Measurements from ENCODE around the gene PLIN4. TPM values are rescaled to one million over a fixed set of nuclear protein-coding genes. Genes with fewer than 3 reads are reported as not detected.
"Not testable (repeated sequence)": the region's sequence is repeated elsewhere in the genome, so short reads cannot be mapped to it uniquely, and the experiment has no call there.

PLIN4 gene
- total RNA-seq, 1 donor: under 0.01 TPM

DNA sequence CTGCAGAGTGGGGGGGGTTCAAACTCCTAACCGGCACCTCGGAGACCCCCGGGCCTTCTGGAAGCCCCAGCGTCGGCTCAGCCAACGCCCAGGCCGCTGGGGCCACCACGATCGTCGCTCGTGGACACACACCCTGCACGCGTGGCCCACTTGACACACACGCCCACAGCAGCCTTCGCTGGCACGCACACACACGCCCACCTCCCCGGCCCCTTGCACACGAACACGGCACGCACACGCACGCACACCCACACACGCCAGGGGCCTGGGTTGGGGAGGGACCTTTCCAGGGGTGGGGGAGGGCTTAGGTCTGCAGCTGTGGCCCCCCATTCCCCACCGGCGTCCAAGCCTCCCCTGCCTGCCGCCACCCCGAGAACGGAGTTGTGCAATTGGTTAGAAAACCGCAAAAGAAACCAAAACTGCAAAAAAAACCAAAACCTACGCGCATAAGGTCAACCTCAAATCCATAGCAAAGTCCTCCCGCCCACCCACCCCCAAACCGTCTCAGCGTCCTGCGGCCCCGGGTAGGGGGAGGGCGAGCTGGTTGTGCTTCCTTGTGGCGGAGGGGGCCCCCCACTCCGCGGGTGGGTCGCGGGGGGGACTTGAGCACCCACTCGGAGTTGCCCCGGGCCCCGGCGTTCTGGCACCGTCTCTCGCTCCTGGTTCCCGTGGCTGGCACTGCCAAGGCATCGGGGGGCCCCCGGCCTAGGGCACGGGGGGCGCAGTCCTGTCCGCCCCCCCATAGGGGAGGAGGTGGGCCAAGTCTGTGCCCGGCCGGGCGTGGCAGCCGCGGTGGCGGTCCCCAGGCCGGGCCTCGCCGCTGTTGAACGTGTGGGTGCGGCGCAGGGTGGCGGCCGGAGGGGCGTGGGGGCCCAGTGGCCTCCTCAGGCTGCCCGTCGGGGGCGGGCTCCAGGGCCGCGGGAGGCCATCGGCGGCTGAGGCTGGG lies 24.9 kb upstream of the PLIN4 start:
- peaks cover 3% of the 10 kb centered on the region for H3K9me3 ChIP-seq (ENCODE audit: low read depth, low read length)
- TF ChIP-seq, protein P1, sequence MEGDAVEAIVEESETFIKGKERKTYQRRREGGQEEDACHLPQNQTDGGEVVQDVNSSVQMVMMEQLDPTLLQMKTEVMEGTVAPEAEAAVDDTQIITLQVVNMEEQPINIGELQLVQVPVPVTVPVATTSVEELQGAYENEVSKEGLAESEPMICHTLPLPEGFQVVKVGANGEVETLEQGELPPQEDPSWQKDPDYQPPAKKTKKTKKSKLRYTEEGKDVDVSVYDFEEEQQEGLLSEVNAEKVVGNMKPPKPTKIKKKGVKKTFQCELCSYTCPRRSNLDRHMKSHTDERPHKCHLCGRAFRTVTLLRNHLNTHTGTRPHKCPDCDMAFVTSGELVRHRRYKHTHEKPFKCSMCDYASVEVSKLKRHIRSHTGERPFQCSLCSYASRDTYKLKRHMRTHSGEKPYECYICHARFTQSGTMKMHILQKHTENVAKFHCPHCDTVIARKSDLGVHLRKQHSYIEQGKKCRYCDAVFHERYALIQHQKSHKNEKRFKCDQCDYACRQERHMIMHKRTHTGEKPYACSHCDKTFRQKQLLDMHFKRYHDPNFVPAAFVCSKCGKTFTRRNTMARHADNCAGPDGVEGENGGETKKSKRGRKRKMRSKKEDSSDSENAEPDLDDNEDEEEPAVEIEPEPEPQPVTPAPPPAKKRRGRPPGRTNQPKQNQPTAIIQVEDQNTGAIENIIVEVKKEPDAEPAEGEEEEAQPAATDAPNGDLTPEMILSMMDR (IDR thresholded peaks at IDR 0.05; ENCODE audit: extremely low read depth, low read depth, low read length): no peak

DNA sequence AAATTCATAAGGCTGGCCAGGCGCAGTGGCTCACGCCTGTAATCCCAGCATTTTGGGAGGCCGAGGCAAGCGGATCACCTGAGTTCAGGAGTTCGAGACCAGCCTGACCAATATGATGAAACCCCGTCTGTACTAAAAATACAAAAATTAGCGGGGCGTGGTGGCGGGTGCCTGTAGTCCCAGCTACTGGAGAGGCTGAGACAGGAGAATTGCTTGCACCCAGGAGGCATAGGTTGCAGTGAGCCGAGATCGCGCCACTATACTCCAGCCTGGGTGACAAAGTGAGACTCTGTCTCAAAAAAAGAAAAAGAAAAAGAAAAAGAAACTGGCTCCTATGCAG lies 23.5 kb upstream of the PLIN4 start:
- not testable (repeated sequence) for DNase-seq (ENCODE audit: insufficient read length, low spot score, missing footprints); H2AFZ ChIP-seq (ENCODE audit: low read length); H3K36me3 ChIP-seq (ENCODE audit: insufficient read depth, low read length); H4K20me1 ChIP-seq (ENCODE audit: insufficient read depth, low read length); H3K27ac ChIP-seq (ENCODE audit: low read depth, low read length); H3K4me3 ChIP-seq (ENCODE audit: insufficient read depth, low read length); H3K4me2 ChIP-seq (ENCODE audit: insufficient read depth, low read length); H3K9me3 ChIP-seq (ENCODE audit: low read depth, low read length); H3K79me2 ChIP-seq (ENCODE audit: insufficient read depth, low read length); H3K4me1 ChIP-seq (ENCODE audit: insufficient read depth, low read length)
- peaks cover 10% of the 10 kb centered on the region for H3K27me3 ChIP-seq (ENCODE audit: insufficient read depth, low read length)

More for the DNA sequence above, 24.9 kb upstream of the PLIN4 start:
- no peak for DNase-seq (ENCODE audit: insufficient read length, low spot score, missing footprints)
- Histone ChIP-seq H3K27me3 (ENCODE audit: insufficient read depth, low read length) (peaks cover 4% of the 10 kb centered on the region), H3K36me3 (ENCODE audit: insufficient read depth, low read length) (no peaks in the 10 kb centered on the region), H3K4me2 (ENCODE audit: insufficient read depth, low read length) (no peak overlapping the region), H4K20me1 (ENCODE audit: insufficient read depth, low read length) (no peaks in the 10 kb centered on the region), H3K27ac (ENCODE audit: low read depth, low read length) (no peak overlapping the region), H3K4me1 (ENCODE audit: insufficient read depth, low read length) (no peaks in the 10 kb centered on the region), H2AFZ (ENCODE audit: low read length) (no peak overlapping the region), H3K79me2 (ENCODE audit: insufficient read depth, low read length) (no peaks in the 10 kb centered on the region), H3K4me3 (ENCODE audit: insufficient read depth, low read length) (no peak overlapping the region)

DNA sequence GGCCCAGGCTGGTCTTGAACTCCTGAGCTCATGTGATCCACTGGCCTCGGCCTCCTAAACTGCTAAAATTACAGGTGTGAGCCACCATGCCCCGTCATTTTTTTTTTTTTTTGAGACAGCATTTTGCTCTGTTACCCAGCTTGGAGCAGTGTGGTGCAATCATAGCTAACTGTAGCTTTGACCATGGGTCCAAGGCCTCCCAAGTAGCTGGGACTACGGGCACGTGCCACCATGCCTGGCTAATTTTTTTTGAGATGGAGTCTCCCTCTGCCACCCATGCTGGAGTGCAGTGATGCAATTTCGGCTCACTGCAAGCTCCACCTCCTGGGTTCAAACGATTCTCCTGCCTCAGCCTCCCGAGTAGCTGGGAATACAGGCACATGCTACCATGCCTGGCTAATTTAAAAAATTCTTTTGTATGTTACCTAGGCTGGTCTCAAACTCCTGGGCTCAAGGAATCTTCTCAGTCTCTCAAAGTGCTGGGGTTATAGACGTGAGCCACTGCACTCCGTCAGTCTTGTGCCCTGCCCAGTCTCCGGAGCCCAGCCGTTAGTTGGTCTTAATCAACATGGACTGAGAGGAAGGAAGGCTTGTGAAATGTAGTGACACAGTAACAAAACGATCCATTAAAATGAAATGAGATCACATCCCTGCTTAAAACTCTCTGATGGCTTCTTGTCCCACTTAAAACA lies 23.0 kb upstream of the PLIN4 start:
- Histone ChIP-seq H3K4me2 (ENCODE audit: insufficient read depth, low read length) (no peak overlapping the region), H3K36me3 (ENCODE audit: insufficient read depth, low read length) (no peaks in the 10 kb centered on the region), H3K27me3 (ENCODE audit: insufficient read depth, low read length) (peaks cover 10% of the 10 kb centered on the region), H4K20me1 (ENCODE audit: insufficient read depth, low read length) (no peaks in the 10 kb centered on the region), H3K4me3 (ENCODE audit: insufficient read depth, low read length) (no peak overlapping the region), H3K79me2 (ENCODE audit: insufficient read depth, low read length) (no peaks in the 10 kb centered on the region), H3K9me3 (ENCODE audit: low read depth, low read length) (peaks cover 3% of the 10 kb centered on the region), H3K4me1 (ENCODE audit: insufficient read depth, low read length) (no peaks in the 10 kb centered on the region), H3K27ac (ENCODE audit: low read depth, low read length) (no peak overlapping the region), H2AFZ (ENCODE audit: low read length) (no peak overlapping the region)
- DNase-seq (ENCODE audit: insufficient read length, low spot score, missing footprints): no peak
- TF ChIP-seq, protein P1 (IDR thresholded peaks at IDR 0.05; ENCODE audit: extremely low read depth, low read depth, low read length): no peak

DNA sequence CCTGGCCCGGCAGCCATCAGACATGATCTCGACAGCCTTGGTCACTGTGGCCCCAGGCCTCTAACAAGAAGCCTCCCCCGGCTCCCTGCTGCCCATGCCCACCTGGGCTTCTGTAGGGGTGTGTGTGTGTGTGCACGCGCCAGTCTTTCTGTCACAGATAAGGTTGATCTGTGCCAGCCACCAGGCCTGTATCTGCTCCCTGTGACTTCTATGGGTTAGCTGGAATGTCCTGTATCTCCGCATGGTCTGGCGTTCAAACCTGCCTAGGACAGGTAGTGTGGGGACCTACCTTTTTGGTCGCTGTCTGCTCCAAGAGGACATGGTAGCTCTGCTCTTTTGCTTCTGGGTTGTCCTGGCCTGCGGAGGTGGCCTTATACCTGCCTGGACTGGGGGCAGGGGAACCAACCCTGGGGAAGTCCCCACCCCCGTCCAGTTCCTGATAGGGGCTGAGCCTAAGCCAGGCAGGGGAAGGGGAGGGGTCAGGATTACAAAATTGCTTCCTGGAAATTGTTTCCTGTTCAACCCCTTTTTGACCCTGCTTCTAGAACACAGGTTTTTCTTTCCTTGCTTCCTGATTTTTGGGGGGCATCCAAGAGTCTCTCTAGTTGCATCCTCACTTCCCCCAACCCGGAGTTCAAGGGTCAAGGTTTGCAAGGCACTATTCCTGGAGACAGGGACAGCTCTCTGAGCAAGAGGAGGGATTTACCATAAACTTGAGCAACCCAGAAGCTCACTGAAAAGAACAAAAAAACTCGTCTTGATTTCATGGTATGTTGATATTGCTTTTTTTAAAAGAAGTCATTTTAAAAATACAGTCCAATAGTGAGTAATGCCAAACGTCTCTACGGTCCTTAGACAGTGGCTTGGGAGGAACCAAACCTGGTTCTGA lies 21.7 kb upstream of the PLIN4 start, which contains the start of gene LRG1:
Gene LRG1, minus strand, starts transcription at position 344 of the 889 bp plus-strand sequence. Its CDS starts 23 bp downstream, at position 321.
- no peaks in the 10 kb centered on the region for H3K36me3 ChIP-seq (ENCODE audit: insufficient read depth, low read length)
- no peak within 1 kb of the TSS for H2AFZ ChIP-seq (ENCODE audit: low read length)
- H3K27me3 ChIP-seq (ENCODE audit: insufficient read depth, low read length): peaks cover 18% of the 10 kb centered on the region
- DNase-seq (ENCODE audit: insufficient read length, low spot score, missing footprints): no peak
- no peak within 1 kb of the TSS for H3K4me2 ChIP-seq (ENCODE audit: insufficient read depth, low read length)
- H3K4me1 ChIP-seq (ENCODE audit: insufficient read depth, low read length): no peaks in the 10 kb centered on the region
- H3K27ac ChIP-seq (ENCODE audit: low read depth, low read length): no peak within 1 kb of the TSS
- no peaks in the 10 kb centered on the region for H3K79me2 ChIP-seq (ENCODE audit: insufficient read depth, low read length)
- H3K4me3 ChIP-seq (ENCODE audit: insufficient read depth, low read length): no peak within 1 kb of the TSS
- TF ChIP-seq, protein P1 (IDR thresholded peaks at IDR 0.05; ENCODE audit: extremely low read depth, low read depth, low read length): no peak
- H3K9me3 ChIP-seq (ENCODE audit: low read depth, low read length): peaks cover 3% of the 10 kb centered on the region
- H4K20me1 ChIP-seq (ENCODE audit: insufficient read depth, low read length): no peaks in the 10 kb centered on the region

All from osteoblast (primary cell).